A549 (cell line): ENCODE results near the gene JUP. TPM values are rescaled to one million over a fixed set of nuclear protein-coding genes. Genes with fewer than 3 reads are reported as not detected.

Experiments
- ATAC-seq, 2 experiments: fragments of 200-7000 bp in 1 of 2; fragments of >200 bp in 1 of 2; cut with Nextera tagmentation in 1 of 2; cut with Tn5 transposase in 1 of 2; 3 replicates each; pipeline versions ENCODE4 v1.8.0 to v1.9.1; 2018 to 2020; ENCODE audit warnings: mild to moderate bottlenecking in 1 of 2, moderate library complexity in 1 of 2
- CTCF ChIA-PET: fragments of 300-600 bp; sonication (Branson Sonifier 250); formaldehyde crosslinking; extraction: SDS; loops from one replicate; lab custom pipeline; 2021; ENCODE audit warnings: antibody characterized with exemption, inconsistent platforms; lab: Yijun Ruan, JAX
- POLR2A ChIA-PET: fragments of 350-600 bp; formaldehyde crosslinking; extraction: SDS; loops from one replicate; lab custom pipeline; 2021; ENCODE audit warnings: antibody characterized with exemption, inconsistent platforms; lab: Yijun Ruan, JAX
- DNase-seq, 2 experiments: peaks; one replicate each; pipeline versions ENCODE4 v3.0.0 to v3.0.0-alpha.2; 2011 to 2016; ENCODE audit warnings: low read depth in 1 of 2, low spot score in 1 of 2
- FAIRE-seq: peaks from 2 replicates; lab custom pipeline; 2011; peaks lifted over from hg19 to GRCh38; lab: Jason Lieb, UNC
- H3K27ac ChIP-seq, 2 experiments: fragments of >200 bp; sonication (Bioruptor Twin); formaldehyde crosslinking; 3 replicates each; pipeline ENCODE4 v1.5.1; 2016 to 2017
- H3K4me1 ChIP-seq: fragments of >200 bp; sonication (Bioruptor Twin); formaldehyde crosslinking; 3 replicates; pipeline ENCODE4 v1.6.1; 2016
- H3K4me2 ChIP-seq: fragments of >200 bp; sonication (Bioruptor Twin); formaldehyde crosslinking; 3 replicates; pipeline ENCODE4 v1.6.1; 2016
- H3K4me3 ChIP-seq: fragments of >200 bp; sonication (Bioruptor Twin); formaldehyde crosslinking; 3 replicates; pipeline ENCODE4 v1.5.1; 2016
- H3K9me3 ChIP-seq: fragments of >200 bp; sonication (Bioruptor Twin); formaldehyde crosslinking; 3 replicates; pipeline ENCODE4 v1.6.1; 2016
- CHD2 ChIP-seq: fragments of 150-350 bp; IDR thresholded peaks from 2 replicates; pipeline ENCODE4 v1.6.1; 2014; ENCODE audit warnings: low read length; ENCODE audit not compliant: partially characterized antibody
- EHF ChIP-seq: fragments of 250-450 bp; sonication (Bioruptor Pico); IDR thresholded peaks from 2 replicates; pipeline ENCODE4 v1.5.0; 2020; ENCODE audit warnings: mild to moderate bottlenecking
- ESRRA ChIP-seq: fragments of 150-350 bp; IDR thresholded peaks from 2 replicates; pipeline ENCODE4 v1.6.1; 2014; ENCODE audit warnings: mild to moderate bottlenecking, low read length, borderline replicate concordance
- HOXB5 ChIP-seq: fragments of 250-450 bp; sonication (Bioruptor Pico); IDR thresholded peaks from 2 replicates; pipeline ENCODE4 v1.5.0; 2020; ENCODE audit warnings: mild to moderate bottlenecking, moderate library complexity
- JUNB ChIP-seq: fragments of >200 bp; sonication (Bioruptor Twin); formaldehyde crosslinking; IDR thresholded peaks from 2 replicates; pipeline ENCODE4 v1.6.1; 2016
- NPAS2 ChIP-seq: fragments of 250-450 bp; sonication (Bioruptor Pico); IDR thresholded peaks from 2 replicates; pipeline ENCODE4 v1.8.0; 2022; ENCODE audit warnings: mild to moderate bottlenecking, moderate library complexity, borderline replicate concordance
- PHF8 ChIP-seq: fragments of 200-600 bp; sonication (generic); IDR thresholded peaks from 2 replicates; pipeline ENCODE4 v1.6.1; 2016; ENCODE audit warnings: low read depth, mild to moderate bottlenecking, antibody characterized with exemption, moderate library complexity, borderline replicate concordance
- POLR2A ChIP-seq: IDR thresholded peaks from 2 replicates; pipeline ENCODE4 v1.6.1; 2012; ENCODE audit warnings: mild to moderate bottlenecking, low read length
- RFX5 ChIP-seq: fragments of 450-650 bp; IDR thresholded peaks from 2 replicates; pipeline ENCODE4 v1.7.1; 2014; ENCODE audit warnings: antibody characterized with exemption, mild to moderate bottlenecking, moderate library complexity
- RNF2 ChIP-seq: fragments of 200-600 bp; sonication (generic); IDR thresholded peaks from 2 replicates; pipeline ENCODE4 v1.6.1; 2016; ENCODE audit warnings: low read depth, mild to moderate bottlenecking, antibody characterized with exemption, moderate library complexity, borderline replicate concordance
- SREBF2 ChIP-seq: fragments of 450-650 bp; IDR thresholded peaks from 2 replicates; pipeline ENCODE4 v1.6.1; 2014; ENCODE audit warnings: mild to moderate bottlenecking, moderate library complexity
- TP53 ChIP-seq: fragments of 250-450 bp; sonication (Bioruptor Pico); IDR thresholded peaks from 2 replicates; pipeline ENCODE4 v1.5.0; 2021; ENCODE audit warnings: mild to moderate bottlenecking, moderate library complexity
- ZFP36 ChIP-seq: fragments of 450-650 bp; IDR thresholded peaks from 2 replicates; pipeline ENCODE4 v1.6.1; 2014; ENCODE audit warnings: borderline replicate concordance; ENCODE audit not compliant: partially characterized antibody
- ZNF302 ChIP-seq: fragments of 250-450 bp; sonication (Bioruptor Pico); IDR thresholded peaks from 2 replicates; pipeline ENCODE4 v1.9.0; 2021; ENCODE audit warnings: inconsistent platforms, mild to moderate bottlenecking, moderate library complexity
- ZSCAN20 ChIP-seq: fragments of 250-450 bp; sonication (Bioruptor Pico); IDR thresholded peaks from 2 replicates; pipeline ENCODE4 v1.8.0; 2022; ENCODE audit warnings: mild to moderate bottlenecking, moderate library complexity
- WGBS: methylation state at CpG from one replicate; pipeline ENCODE4 v1.1.6; 2017; ENCODE audit errors: missing lambda C conversion rate; 5-methylcytosine and 5-hydroxymethylcytosine counted together
- polyA plus RNA-seq, 4 experiments: library from polyadenylated mRNA; depleted of rRNA in 3 of 4; stranded (reverse); fragments of >200 nt; fragmentation: RNase III in 1 of 4; extraction: RNeasy Plus Mini Kit Qiagen cat#74134 plus additional on column Dnase treatment in 1 of 4; gene quantifications; 2 replicates in 3 of 4; 3 replicates in 1 of 4; pipeline ENCODE4 v1.2.3, GENCODE V29; 2011 to 2017
- TF ChIP-seq, protein P1 (sequence below): IDR thresholded peaks from 2 replicates; pipeline ENCODE4 v1.6.1; 2012
- TF ChIP-seq, protein P2 (sequence below): fragments of 450-650 bp; IDR thresholded peaks from 2 replicates; pipeline ENCODE4 v1.6.1; 2014; ENCODE audit warnings: antibody characterized with exemption
- TF ChIP-seq, protein P3 (sequence below): fragments of 150-350 bp; IDR thresholded peaks from 2 replicates; pipeline ENCODE4 v1.6.1; 2014; ENCODE audit warnings: low read depth, mild to moderate bottlenecking, low read length
- TF ChIP-seq, protein P4 (sequence below): IDR thresholded peaks from 2 replicates; pipeline ENCODE4 v1.6.1; 2012

Gene JUP
- polyA plus RNA-seq, 2 of the 4 experiments (the other 2 are of a cell fraction), result 54.8 to 107 TPM

- Histone ChIP-seq H3K4me2 (no peak overlapping the region), H3K4me1 (peaks cover 44% of the 10 kb centered on the region), H3K4me3 (no peak overlapping the region), H3K9me3 (no peaks in the 10 kb centered on the region), H3K27ac (peak overlapping the region; percentile 8 to 86; a peak in 4 of 6 replicates)
- TF ChIP-seq, protein P1, sequence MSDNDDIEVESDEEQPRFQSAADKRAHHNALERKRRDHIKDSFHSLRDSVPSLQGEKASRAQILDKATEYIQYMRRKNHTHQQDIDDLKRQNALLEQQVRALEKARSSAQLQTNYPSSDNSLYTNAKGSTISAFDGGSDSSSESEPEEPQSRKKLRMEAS, result no peak
- TF ChIP-seq, protein P2, sequence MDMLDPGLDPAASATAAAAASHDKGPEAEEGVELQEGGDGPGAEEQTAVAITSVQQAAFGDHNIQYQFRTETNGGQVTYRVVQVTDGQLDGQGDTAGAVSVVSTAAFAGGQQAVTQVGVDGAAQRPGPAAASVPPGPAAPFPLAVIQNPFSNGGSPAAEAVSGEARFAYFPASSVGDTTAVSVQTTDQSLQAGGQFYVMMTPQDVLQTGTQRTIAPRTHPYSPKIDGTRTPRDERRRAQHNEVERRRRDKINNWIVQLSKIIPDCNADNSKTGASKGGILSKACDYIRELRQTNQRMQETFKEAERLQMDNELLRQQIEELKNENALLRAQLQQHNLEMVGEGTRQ, result no peak
- TF ChIP-seq HOXB5 (CRISPR knock-in tag) (no peak), JUNB (no peak), PHF8 (no peak), ZNF302 (CRISPR knock-in tag) (no peak)
- ChIA-PET POLR2A (interaction anchor here (1.9 to 3.9 kb wide), 4 partner anchors 13 to 111 kb away, joined by 6 to 50 read pairs (median 10); partner anchors contain the start of genes EIF1, HAP1 and JUP), CTCF (interaction anchor here (0.6 to 52.0 kb wide), 6 partner anchors 11 to 160 kb away, joined by 3 to 3262 read pairs (median 18); partner anchors contain the start of genes FKBP10, GAST, HAP1 and JUP)
- FAIRE-seq (no peak), ATAC-seq (no peak), DNase-seq (no peak)
- 89% methylated on average over 7 of the region's 8 CpGs for WGBS
These were observed 12.9 kb upstream of the JUP start for GRCh38 chr17:41799366-41799765.

DNA sequence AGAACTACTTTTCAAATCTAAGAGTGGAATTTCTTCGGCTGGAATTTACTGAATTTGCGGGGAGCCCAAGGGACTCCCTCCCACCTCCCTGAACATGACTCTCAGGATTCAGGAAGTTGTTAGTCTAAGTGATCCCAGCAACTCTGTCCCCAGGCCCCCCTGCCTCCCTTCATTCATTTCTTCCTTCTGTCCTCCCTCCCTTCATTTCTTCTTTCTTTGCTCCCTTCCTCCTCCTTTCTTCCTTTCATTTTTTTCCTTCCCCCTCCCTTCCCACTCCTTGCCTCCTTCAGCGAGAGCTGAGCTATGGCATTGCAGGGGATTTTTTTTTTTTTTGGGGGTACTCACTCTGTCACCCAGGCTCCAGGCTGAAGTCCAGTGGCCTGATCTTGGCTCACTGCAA lies 10.9 kb upstream of the JUP start:
- Histone ChIP-seq H3K27ac (peak overlapping the region in 1 of 2 experiments; percentile 41; a peak in 2 of 6 replicates), H3K4me1 (peaks cover 64% of the 10 kb centered on the region), H3K4me2 (no peak overlapping the region), H3K4me3 (no peak overlapping the region), H3K9me3 (no peaks in the 10 kb centered on the region)
- ChIA-PET POLR2A (interaction anchor here (0.7 to 1.2 kb wide), 2 partner anchors 60 to 109 kb away, joined by 5 read pairs; partner anchors contain the start of gene EIF1), CTCF (interaction anchor here (0.6 to 96.0 kb wide), 5 partner anchors 10 to 162 kb away, joined by 3 to 3262 read pairs (median 10); partner anchors contain the start of genes FKBP10, GAST, HAP1 and JUP)
- 93% methylated on average over 3 of the region's 3 CpGs for WGBS
- no peak for DNase-seq
- no peak for ATAC-seq
- no peak for FAIRE-seq
- no peak for TF ChIP-seq NPAS2 (CRISPR knock-in tag)
- TF ChIP-seq, protein P3, sequence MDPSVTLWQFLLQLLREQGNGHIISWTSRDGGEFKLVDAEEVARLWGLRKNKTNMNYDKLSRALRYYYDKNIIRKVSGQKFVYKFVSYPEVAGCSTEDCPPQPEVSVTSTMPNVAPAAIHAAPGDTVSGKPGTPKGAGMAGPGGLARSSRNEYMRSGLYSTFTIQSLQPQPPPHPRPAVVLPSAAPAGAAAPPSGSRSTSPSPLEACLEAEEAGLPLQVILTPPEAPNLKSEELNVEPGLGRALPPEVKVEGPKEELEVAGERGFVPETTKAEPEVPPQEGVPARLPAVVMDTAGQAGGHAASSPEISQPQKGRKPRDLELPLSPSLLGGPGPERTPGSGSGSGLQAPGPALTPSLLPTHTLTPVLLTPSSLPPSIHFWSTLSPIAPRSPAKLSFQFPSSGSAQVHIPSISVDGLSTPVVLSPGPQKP, result no peak
- TF ChIP-seq ZSCAN20 (CRISPR knock-in tag), result no peak
- TF ChIP-seq RFX5, result no peak
- TF ChIP-seq RNF2, result no peak
- no peak for TF ChIP-seq ESRRA
- no peak for TF ChIP-seq SREBF2
- TF ChIP-seq EHF (CRISPR knock-in tag), result no peak
- TF ChIP-seq CHD2, result no peak
- no peak for TF ChIP-seq ZFP36
- TF ChIP-seq POLR2A, result no peak
- TF ChIP-seq TP53 (CRISPR knock-in tag), result no peak
- TF ChIP-seq, protein P4, sequence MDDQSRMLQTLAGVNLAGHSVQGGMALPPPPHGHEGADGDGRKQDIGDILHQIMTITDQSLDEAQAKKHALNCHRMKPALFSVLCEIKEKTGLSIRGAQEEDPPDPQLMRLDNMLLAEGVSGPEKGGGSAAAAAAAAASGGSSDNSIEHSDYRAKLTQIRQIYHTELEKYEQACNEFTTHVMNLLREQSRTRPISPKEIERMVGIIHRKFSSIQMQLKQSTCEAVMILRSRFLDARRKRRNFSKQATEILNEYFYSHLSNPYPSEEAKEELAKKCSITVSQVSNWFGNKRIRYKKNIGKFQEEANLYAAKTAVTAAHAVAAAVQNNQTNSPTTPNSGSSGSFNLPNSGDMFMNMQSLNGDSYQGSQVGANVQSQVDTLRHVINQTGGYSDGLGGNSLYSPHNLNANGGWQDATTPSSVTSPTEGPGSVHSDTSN, result no peak
